ENCODE data around the gene SETBP1.

Gene SETBP1

GRCh38 chr18:44960580-44960979 lies 279.9 kb downstream of the SETBP1 start:
- no CpG with 5 or more reads among the region's 2 CpGs for WGBS (ENCODE audit: extremely low coverage, insufficient coverage, insufficient read length)
- Histone ChIP-seq H2AK5ac (ENCODE audit: low read length) (no peak overlapping the region), H2AFZ (ENCODE audit: insufficient read depth, low read length, poor library complexity) (no peak overlapping the region), H3K4me3 (ENCODE audit: low read depth, low read length) (no peak overlapping the region), H3K9me3 (ENCODE audit: insufficient read depth, low read depth, low read length) (no peaks in the 10 kb centered on the region), H3K18ac (ENCODE audit: low read length) (no peak overlapping the region), H3K23ac (ENCODE audit: low read length) (no peak overlapping the region), H3K79me1 (ENCODE audit: low read length) (no peaks in the 10 kb centered on the region), H2BK120ac (ENCODE audit: insufficient read depth, low read length, poor library complexity) (no peak overlapping the region), H4K8ac (ENCODE audit: low read depth, low read length) (no peak overlapping the region), H4K12ac (ENCODE audit: low read depth, low read length) (no peak overlapping the region), H3K9ac (ENCODE audit: low read length) (no peak overlapping the region), H2BK12ac (ENCODE audit: low read length) (no peak overlapping the region), H3K79me2 (ENCODE audit: control insufficient read depth, insufficient read depth, low read length, poor library complexity) (no peaks in the 10 kb centered on the region), H2BK5ac (ENCODE audit: low read depth, low read length, poor library complexity) (no peak overlapping the region), H3K4me2 (ENCODE audit: low read length) (no peak overlapping the region), H3K27me3 (ENCODE audit: insufficient read depth, low read length) (no peaks in the 10 kb centered on the region), H3K4ac (ENCODE audit: low read depth, low read length) (no peak overlapping the region), H3K36me3 (ENCODE audit: control insufficient read depth in 1 of 2, insufficient read depth in 2 of 2, low read length in 2 of 2) (no peaks in the 10 kb centered on the region), H3K14ac (ENCODE audit: low read length) (no peak overlapping the region), H3K4me1 (ENCODE audit: control insufficient read depth in 1 of 2, insufficient read depth in 2 of 2, low read length in 2 of 2) (no peaks in the 10 kb centered on the region), H3K27ac (ENCODE audit: low read depth, low read length) (no peak overlapping the region), H4K91ac (ENCODE audit: low read depth, low read length) (no peak overlapping the region)
- no peak for DNase-seq

GRCh38 chr18:44961288-44961995 lies 280.8 kb downstream of the SETBP1 start:
- H3K36me3 ChIP-seq (ENCODE audit: control insufficient read depth in 1 of 2, insufficient read depth in 2 of 2, low read length in 2 of 2), result no peaks in the 10 kb centered on the region
- H3K79me1 ChIP-seq (ENCODE audit: low read length), result no peaks in the 10 kb centered on the region
- no peaks in the 10 kb centered on the region for H3K79me2 ChIP-seq (ENCODE audit: control insufficient read depth, insufficient read depth, low read length, poor library complexity)
- WGBS (ENCODE audit: extremely low coverage, insufficient coverage, insufficient read length), result no CpG with 5 or more reads among the region's 3 CpGs
- H3K9me3 ChIP-seq (ENCODE audit: insufficient read depth, low read depth, low read length), result no peaks in the 10 kb centered on the region
- H3K4me1 ChIP-seq (ENCODE audit: control insufficient read depth in 1 of 2, insufficient read depth in 2 of 2, low read length in 2 of 2), result no peaks in the 10 kb centered on the region
- H3K18ac ChIP-seq (ENCODE audit: low read length), result no peak overlapping the region
- no peak overlapping the region for H4K91ac ChIP-seq (ENCODE audit: low read depth, low read length)
- H3K4ac ChIP-seq (ENCODE audit: low read depth, low read length), result no peak overlapping the region
- no peak overlapping the region for H2BK12ac ChIP-seq (ENCODE audit: low read length)
- no peak overlapping the region for H3K14ac ChIP-seq (ENCODE audit: low read length)
- H4K12ac ChIP-seq (ENCODE audit: low read depth, low read length), result no peak overlapping the region
- H3K4me2 ChIP-seq (ENCODE audit: low read length), result no peak overlapping the region
- no peak overlapping the region for H2AFZ ChIP-seq (ENCODE audit: insufficient read depth, low read length, poor library complexity)
- H4K8ac ChIP-seq (ENCODE audit: low read depth, low read length), result no peak overlapping the region
- no peaks in the 10 kb centered on the region for H3K27me3 ChIP-seq (ENCODE audit: insufficient read depth, low read length)
- no peak for DNase-seq
- no peak overlapping the region for H3K9ac ChIP-seq (ENCODE audit: low read length)
- H2BK120ac ChIP-seq (ENCODE audit: insufficient read depth, low read length, poor library complexity), result no peak overlapping the region
- no peak overlapping the region for H3K4me3 ChIP-seq (ENCODE audit: low read depth, low read length)
- no peak overlapping the region for H2BK5ac ChIP-seq (ENCODE audit: low read depth, low read length, poor library complexity)
- H3K27ac ChIP-seq (ENCODE audit: low read depth, low read length), result no peak overlapping the region
- H3K23ac ChIP-seq (ENCODE audit: low read length), result no peak overlapping the region
- no peak overlapping the region for H2AK5ac ChIP-seq (ENCODE audit: low read length)

- H3K9me3 ChIP-seq (ENCODE audit: insufficient read depth, low read depth, low read length), result no peaks in the 10 kb centered on the region
- H2BK120ac ChIP-seq (ENCODE audit: insufficient read depth, low read length, poor library complexity), result no peak overlapping the region
- no peaks in the 10 kb centered on the region for H3K79me2 ChIP-seq (ENCODE audit: control insufficient read depth, insufficient read depth, low read length, poor library complexity)
- no peak overlapping the region for H3K4me3 ChIP-seq (ENCODE audit: low read depth, low read length)
- no peak overlapping the region for H2AFZ ChIP-seq (ENCODE audit: insufficient read depth, low read length, poor library complexity)
- no peak overlapping the region for H3K4me2 ChIP-seq (ENCODE audit: low read length)
- no peak overlapping the region for H3K9ac ChIP-seq (ENCODE audit: low read length)
- H3K18ac ChIP-seq (ENCODE audit: low read length), result no peak overlapping the region
- no peak overlapping the region for H3K14ac ChIP-seq (ENCODE audit: low read length)
- H3K36me3 ChIP-seq (ENCODE audit: control insufficient read depth in 1 of 2, insufficient read depth in 2 of 2, low read length in 2 of 2), result no peaks in the 10 kb centered on the region
- no peaks in the 10 kb centered on the region for H3K79me1 ChIP-seq (ENCODE audit: low read length)
- H2AK5ac ChIP-seq (ENCODE audit: low read length), result no peak overlapping the region
- no peak overlapping the region for H4K12ac ChIP-seq (ENCODE audit: low read depth, low read length)
- no peak overlapping the region for H3K4ac ChIP-seq (ENCODE audit: low read depth, low read length)
- no peak for DNase-seq
- WGBS (ENCODE audit: extremely low coverage, insufficient coverage, insufficient read length), result no CpG with 5 or more reads among the region's 1 CpG
- H3K23ac ChIP-seq (ENCODE audit: low read length), result no peak overlapping the region
- no peak overlapping the region for H3K27ac ChIP-seq (ENCODE audit: low read depth, low read length)
- H2BK12ac ChIP-seq (ENCODE audit: low read length), result no peak overlapping the region
- no peaks in the 10 kb centered on the region for H3K4me1 ChIP-seq (ENCODE audit: control insufficient read depth in 1 of 2, insufficient read depth in 2 of 2, low read length in 2 of 2)
- H4K91ac ChIP-seq (ENCODE audit: low read depth, low read length), result no peak overlapping the region
- no peaks in the 10 kb centered on the region for H3K27me3 ChIP-seq (ENCODE audit: insufficient read depth, low read length)
- H4K8ac ChIP-seq (ENCODE audit: low read depth, low read length), result no peak overlapping the region
- no peak overlapping the region for H2BK5ac ChIP-seq (ENCODE audit: low read depth, low read length, poor library complexity)
Observed at GRCh38 chr18:44967599-44967998, 286.9 kb downstream of the SETBP1 start.

- H3K9me3 ChIP-seq (ENCODE audit: insufficient read depth, low read depth, low read length), result no peaks in the 10 kb centered on the region
- no peak overlapping the region for H3K9ac ChIP-seq (ENCODE audit: low read length)
- H4K8ac ChIP-seq (ENCODE audit: low read depth, low read length), result no peak overlapping the region
- no peak overlapping the region for H4K12ac ChIP-seq (ENCODE audit: low read depth, low read length)
- H2BK12ac ChIP-seq (ENCODE audit: low read length), result no peak overlapping the region
- H3K79me2 ChIP-seq (ENCODE audit: control insufficient read depth, insufficient read depth, low read length, poor library complexity), result no peaks in the 10 kb centered on the region
- H3K14ac ChIP-seq (ENCODE audit: low read length), result no peak overlapping the region
- no peaks in the 10 kb centered on the region for H3K4me1 ChIP-seq (ENCODE audit: control insufficient read depth in 1 of 2, insufficient read depth in 2 of 2, low read length in 2 of 2)
- no peak overlapping the region for H3K4me3 ChIP-seq (ENCODE audit: low read depth, low read length)
- H3K4ac ChIP-seq (ENCODE audit: low read depth, low read length), result no peak overlapping the region
- H3K27ac ChIP-seq (ENCODE audit: low read depth, low read length), result no peak overlapping the region
- H3K27me3 ChIP-seq (ENCODE audit: insufficient read depth, low read length), result no peaks in the 10 kb centered on the region
- WGBS (ENCODE audit: extremely low coverage, insufficient coverage, insufficient read length), result no CpG with 5 or more reads among the region's 2 CpGs
- H2BK120ac ChIP-seq (ENCODE audit: insufficient read depth, low read length, poor library complexity), result no peak overlapping the region
- no peak overlapping the region for H4K91ac ChIP-seq (ENCODE audit: low read depth, low read length)
- H3K36me3 ChIP-seq (ENCODE audit: control insufficient read depth in 1 of 2, insufficient read depth in 2 of 2, low read length in 2 of 2), result no peaks in the 10 kb centered on the region
- no peak overlapping the region for H2BK5ac ChIP-seq (ENCODE audit: low read depth, low read length, poor library complexity)
- no peak overlapping the region for H3K23ac ChIP-seq (ENCODE audit: low read length)
- H2AFZ ChIP-seq (ENCODE audit: insufficient read depth, low read length, poor library complexity), result no peak overlapping the region
- no peak overlapping the region for H2AK5ac ChIP-seq (ENCODE audit: low read length)
- H3K18ac ChIP-seq (ENCODE audit: low read length), result no peak overlapping the region
- H3K79me1 ChIP-seq (ENCODE audit: low read length), result no peaks in the 10 kb centered on the region
- H3K4me2 ChIP-seq (ENCODE audit: low read length), result no peak overlapping the region
- DNase-seq, result no peak
Observed at GRCh38 chr18:44968336-44968735, 287.6 kb downstream of the SETBP1 start.
